ENCODE measurements around the gene SERTAD1.

The SERTAD1 gene

GRCh38 chr19:40415768-40416167 is 10.0 kb downstream of the SERTAD1 start:
- TF ChIP-seq FOXM1 (IDR thresholded peaks at IDR 0.05; ENCODE audit: borderline replicate concordance, low read depth), result no peak
- no peak for TF ChIP-seq YY1 (IDR thresholded peaks at IDR 0.05; ENCODE audit: low read depth)
- no peak for TF ChIP-seq EP300 (IDR thresholded peaks at IDR 0.05; ENCODE audit: borderline replicate concordance)
- TF ChIP-seq MAX (IDR thresholded peaks at IDR 0.05), result no peak
- TF ChIP-seq, protein P1, sequence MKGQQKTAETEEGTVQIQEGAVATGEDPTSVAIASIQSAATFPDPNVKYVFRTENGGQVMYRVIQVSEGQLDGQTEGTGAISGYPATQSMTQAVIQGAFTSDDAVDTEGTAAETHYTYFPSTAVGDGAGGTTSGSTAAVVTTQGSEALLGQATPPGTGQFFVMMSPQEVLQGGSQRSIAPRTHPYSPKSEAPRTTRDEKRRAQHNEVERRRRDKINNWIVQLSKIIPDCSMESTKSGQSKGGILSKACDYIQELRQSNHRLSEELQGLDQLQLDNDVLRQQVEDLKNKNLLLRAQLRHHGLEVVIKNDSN (IDR thresholded peaks at IDR 0.05), result no peak

- TF ChIP-seq CREB1 (IDR thresholded peaks at IDR 0.05; ENCODE audit: low read depth) (no peak), ZBTB7A (IDR thresholded peaks at IDR 0.05; ENCODE audit: low read depth) (no peak), YY1 (IDR thresholded peaks at IDR 0.05; ENCODE audit: low read depth) (no peak), TCF12 (IDR thresholded peaks at IDR 0.05; ENCODE audit: low read depth) (no peak), CEBPB (IDR thresholded peaks at IDR 0.05) (no peak), TAF1 (IDR thresholded peaks at IDR 0.05; ENCODE audit: low read depth) (no peak), EGR1 (IDR thresholded peaks at IDR 0.05) (no peak), FOXM1 (IDR thresholded peaks at IDR 0.05; ENCODE audit: borderline replicate concordance, low read depth) (no peak), RAD21 (IDR thresholded peaks at IDR 0.05; ENCODE audit: low read depth) (no peak), MAX (IDR thresholded peaks at IDR 0.05) (no peak), EP300 (IDR thresholded peaks at IDR 0.05; ENCODE audit: borderline replicate concordance) (no peak), NFIC (IDR thresholded peaks at IDR 0.05) (no peak), TEAD4 (IDR thresholded peaks at IDR 0.05) (no peak)
- TF ChIP-seq, protein P2, sequence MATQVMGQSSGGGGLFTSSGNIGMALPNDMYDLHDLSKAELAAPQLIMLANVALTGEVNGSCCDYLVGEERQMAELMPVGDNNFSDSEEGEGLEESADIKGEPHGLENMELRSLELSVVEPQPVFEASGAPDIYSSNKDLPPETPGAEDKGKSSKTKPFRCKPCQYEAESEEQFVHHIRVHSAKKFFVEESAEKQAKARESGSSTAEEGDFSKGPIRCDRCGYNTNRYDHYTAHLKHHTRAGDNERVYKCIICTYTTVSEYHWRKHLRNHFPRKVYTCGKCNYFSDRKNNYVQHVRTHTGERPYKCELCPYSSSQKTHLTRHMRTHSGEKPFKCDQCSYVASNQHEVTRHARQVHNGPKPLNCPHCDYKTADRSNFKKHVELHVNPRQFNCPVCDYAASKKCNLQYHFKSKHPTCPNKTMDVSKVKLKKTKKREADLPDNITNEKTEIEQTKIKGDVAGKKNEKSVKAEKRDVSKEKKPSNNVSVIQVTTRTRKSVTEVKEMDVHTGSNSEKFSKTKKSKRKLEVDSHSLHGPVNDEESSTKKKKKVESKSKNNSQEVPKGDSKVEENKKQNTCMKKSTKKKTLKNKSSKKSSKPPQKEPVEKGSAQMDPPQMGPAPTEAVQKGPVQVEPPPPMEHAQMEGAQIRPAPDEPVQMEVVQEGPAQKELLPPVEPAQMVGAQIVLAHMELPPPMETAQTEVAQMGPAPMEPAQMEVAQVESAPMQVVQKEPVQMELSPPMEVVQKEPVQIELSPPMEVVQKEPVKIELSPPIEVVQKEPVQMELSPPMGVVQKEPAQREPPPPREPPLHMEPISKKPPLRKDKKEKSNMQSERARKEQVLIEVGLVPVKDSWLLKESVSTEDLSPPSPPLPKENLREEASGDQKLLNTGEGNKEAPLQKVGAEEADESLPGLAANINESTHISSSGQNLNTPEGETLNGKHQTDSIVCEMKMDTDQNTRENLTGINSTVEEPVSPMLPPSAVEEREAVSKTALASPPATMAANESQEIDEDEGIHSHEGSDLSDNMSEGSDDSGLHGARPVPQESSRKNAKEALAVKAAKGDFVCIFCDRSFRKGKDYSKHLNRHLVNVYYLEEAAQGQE (IDR thresholded peaks at IDR 0.05; ENCODE audit: low read depth), result no peak
- TF ChIP-seq, protein P1 (IDR thresholded peaks at IDR 0.05), result no peak
These were observed 11.0 kb downstream of the SERTAD1 start for GRCh38 chr19:40414542-40415535.

- TF ChIP-seq CEBPB (IDR thresholded peaks at IDR 0.05) (no peak), CREB1 (IDR thresholded peaks at IDR 0.05; ENCODE audit: low read depth) (no peak), TAF1 (IDR thresholded peaks at IDR 0.05; ENCODE audit: low read depth) (no peak), ZBTB7A (IDR thresholded peaks at IDR 0.05; ENCODE audit: low read depth) (no peak), YY1 (IDR thresholded peaks at IDR 0.05; ENCODE audit: low read depth) (no peak), FOXM1 (IDR thresholded peaks at IDR 0.05; ENCODE audit: borderline replicate concordance, low read depth) (no peak), TEAD4 (IDR thresholded peaks at IDR 0.05) (no peak), TCF12 (IDR thresholded peaks at IDR 0.05; ENCODE audit: low read depth) (no peak), MAX (IDR thresholded peaks at IDR 0.05) (no peak), EP300 (IDR thresholded peaks at IDR 0.05; ENCODE audit: borderline replicate concordance) (no peak)
- TF ChIP-seq, protein P2 (IDR thresholded peaks at IDR 0.05; ENCODE audit: low read depth), result no peak
- TF ChIP-seq, protein P1 (IDR thresholded peaks at IDR 0.05), result no peak
These were observed 12.4 kb downstream of the SERTAD1 start, which contains the start of gene PRX for GRCh38 chr19:40413291-40413845. PRX (minus strand) TSS chr19:40413378; CDS start chr19:40407932, 5,446 bp downstream.

DNA sequence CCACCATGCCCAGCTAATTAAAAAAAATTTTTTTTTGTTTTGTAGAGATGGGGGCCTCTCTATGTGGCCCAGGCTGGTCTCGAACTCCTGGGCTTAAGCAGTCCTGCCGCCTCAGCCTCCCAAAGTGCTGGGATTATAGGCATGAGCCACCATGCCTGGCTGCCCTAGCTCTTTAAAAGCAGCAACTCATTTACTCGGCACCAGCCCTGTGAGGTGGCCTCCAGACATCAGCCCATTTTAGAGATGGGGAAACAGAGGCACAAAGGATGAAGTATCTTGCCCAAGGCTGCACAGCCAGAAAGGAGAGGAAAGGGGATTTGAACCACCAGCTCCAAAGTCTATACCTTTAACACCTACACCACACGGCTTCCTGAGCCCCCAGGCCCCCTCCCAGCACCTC is 12.9 kb downstream of the SERTAD1 start:
- no peak for TF ChIP-seq RAD21 (IDR thresholded peaks at IDR 0.05; ENCODE audit: low read depth)
- TF ChIP-seq ZBTB7A (IDR thresholded peaks at IDR 0.05; ENCODE audit: low read depth), result no peak
- TF ChIP-seq, protein P2 (IDR thresholded peaks at IDR 0.05; ENCODE audit: low read depth), result no peak
- no peak for TF ChIP-seq TEAD4 (IDR thresholded peaks at IDR 0.05)
- TF ChIP-seq CREB1 (IDR thresholded peaks at IDR 0.05; ENCODE audit: low read depth), result no peak
- TF ChIP-seq NFIC (IDR thresholded peaks at IDR 0.05), result no peak
- TF ChIP-seq CEBPB (IDR thresholded peaks at IDR 0.05), result no peak
- no peak for TF ChIP-seq YY1 (IDR thresholded peaks at IDR 0.05; ENCODE audit: low read depth)
- TF ChIP-seq, protein P1 (IDR thresholded peaks at IDR 0.05), result no peak

All from Ishikawa (cell line).